ENCODE results near the gene ZNF564.

Gene ZNF564

GRCh38 chr19:12485571-12485970, 65.7 kb downstream of the ZNF564 start:
- no peaks in the 10 kb centered on the region for H3K4me1 ChIP-seq

DNA sequence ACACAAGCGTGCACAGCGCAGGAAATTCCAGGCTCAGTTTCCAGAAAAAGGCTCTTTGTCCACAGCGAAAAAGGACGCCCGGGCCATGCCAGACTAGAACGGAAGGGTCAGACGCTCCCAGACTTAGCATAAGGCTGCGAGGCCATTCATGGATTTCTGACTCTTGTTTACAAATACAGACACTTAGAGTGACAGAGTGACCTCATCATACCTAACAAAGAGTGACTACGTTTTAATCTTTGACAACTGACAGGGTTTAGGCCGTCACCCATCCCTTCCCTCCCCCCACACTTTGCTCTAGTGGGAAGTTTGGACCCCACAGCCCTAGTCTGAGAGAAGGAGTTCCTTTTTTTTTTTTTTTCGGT, 66.2 kb downstream of the ZNF564 start:
- no peaks in the 10 kb centered on the region for H3K9me3 ChIP-seq
- in situ Hi-C loops (cut with MboI; ENCODE audit: low sequenced_read_pairs) = no loop called here
- H3K4me3 ChIP-seq = peak overlapping the region; percentile 79
- peak in 1 of 2 experiments; percentile 4 for DNase-seq (ENCODE audit: low spot score in 2 of 2)
- H3K4me1 ChIP-seq = no peaks in the 10 kb centered on the region
- H3K27me3 ChIP-seq (ENCODE audit: low read depth) = no peaks in the 10 kb centered on the region
- no peaks in the 10 kb centered on the region for H3K36me3 ChIP-seq (replicated peaks)

More at GRCh38 chr19:12485571-12485970, 65.7 kb downstream of the ZNF564 start:
- no peak for DNase-seq (ENCODE audit: low spot score in 2 of 2)
- Histone ChIP-seq H3K4me3 (no peak overlapping the region), H3K9me3 (no peaks in the 10 kb centered on the region), H3K36me3 (replicated peaks) (no peaks in the 10 kb centered on the region), H3K27me3 (ENCODE audit: low read depth) (no peaks in the 10 kb centered on the region)
- in situ Hi-C loops (cut with MboI; ENCODE audit: low sequenced_read_pairs) = no loop called here

DNA sequence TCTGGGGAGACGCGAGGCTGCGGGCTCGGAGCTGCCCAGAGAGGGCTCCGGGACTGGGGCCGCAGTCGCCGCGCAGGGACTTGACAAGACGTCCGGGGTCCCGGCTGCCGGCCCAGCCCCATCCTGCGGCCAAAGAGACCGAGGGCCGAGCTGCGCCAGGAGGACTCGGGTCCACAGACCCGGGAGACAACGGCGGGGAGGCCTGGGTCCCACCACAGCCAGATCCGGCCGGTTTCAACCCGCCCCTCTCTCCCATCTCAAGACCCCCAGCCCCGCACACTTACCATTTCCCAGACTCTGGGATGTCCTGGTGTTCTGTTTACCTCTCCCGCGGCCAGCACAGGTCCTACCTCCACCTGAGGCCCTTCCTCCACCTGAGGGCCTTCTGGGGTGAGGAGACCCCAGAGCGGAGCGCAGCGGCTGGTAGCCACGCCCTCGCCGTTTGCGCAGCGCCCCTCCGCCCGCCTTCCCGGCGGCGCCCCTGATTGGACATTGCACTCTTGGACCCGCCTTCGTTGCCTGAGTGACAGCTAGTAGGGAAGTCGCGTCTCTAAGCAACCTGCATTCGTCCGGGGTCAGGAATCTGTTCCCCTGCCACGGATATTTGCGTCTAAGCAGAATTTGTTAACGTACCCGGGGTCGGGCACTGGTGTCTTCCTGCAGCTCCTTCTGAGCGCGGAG, 66.8 kb downstream of the ZNF564 start, which contains the start of gene ZNF709:
ZNF709 (minus strand) TSS at position 446 of the 681 bp plus-strand sequence; CDS start at position 287, 159 bp downstream.
- Histone ChIP-seq H3K4me3 (peak within 1 kb of the TSS; percentile 79), H3K27me3 (ENCODE audit: low read depth) (no peaks in the 10 kb centered on the region)
- DNase-seq (ENCODE audit: low spot score in 2 of 2) = peak; percentile 89 to 95

DNA sequence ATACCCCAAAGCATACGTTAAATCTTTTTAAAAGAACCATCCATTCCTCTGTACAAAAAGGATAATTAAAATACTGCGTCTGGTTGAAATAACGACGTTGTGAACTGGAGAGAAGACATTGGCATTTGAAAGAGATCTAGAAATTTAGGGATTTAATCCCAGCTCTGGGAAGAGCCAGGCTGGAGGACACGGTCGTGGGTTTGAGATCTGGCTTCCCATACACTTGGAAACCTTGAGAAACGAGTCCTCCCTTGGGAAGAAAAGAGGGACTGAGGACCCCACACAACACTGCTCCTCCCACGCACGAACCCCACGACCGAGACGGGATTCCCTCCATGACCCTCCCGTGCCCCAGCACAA, 67.3 kb downstream of the ZNF564 start:
- H3K9me3 ChIP-seq = no peaks in the 10 kb centered on the region
- no peaks in the 10 kb centered on the region for H3K36me3 ChIP-seq (replicated peaks)
- DNase-seq (ENCODE audit: low spot score in 2 of 2) = peak in 1 of 2 experiments; percentile 8
- H3K4me3 ChIP-seq = peak overlapping the region; percentile 79
- H3K27me3 ChIP-seq (ENCODE audit: low read depth) = no peaks in the 10 kb centered on the region
- in situ Hi-C loops (cut with MboI; ENCODE audit: low sequenced_read_pairs) = no loop called here
- no peaks in the 10 kb centered on the region for H3K4me1 ChIP-seq

More for the DNA sequence above, 66.8 kb downstream of the ZNF564 start, which contains the start of gene ZNF709:
- Histone ChIP-seq H3K9me3 (no peaks in the 10 kb centered on the region), H3K4me1 (no peaks in the 10 kb centered on the region), H3K36me3 (replicated peaks) (no peaks in the 10 kb centered on the region)
- in situ Hi-C loops (cut with MboI; ENCODE audit: low sequenced_read_pairs) = no loop called here

DNA sequence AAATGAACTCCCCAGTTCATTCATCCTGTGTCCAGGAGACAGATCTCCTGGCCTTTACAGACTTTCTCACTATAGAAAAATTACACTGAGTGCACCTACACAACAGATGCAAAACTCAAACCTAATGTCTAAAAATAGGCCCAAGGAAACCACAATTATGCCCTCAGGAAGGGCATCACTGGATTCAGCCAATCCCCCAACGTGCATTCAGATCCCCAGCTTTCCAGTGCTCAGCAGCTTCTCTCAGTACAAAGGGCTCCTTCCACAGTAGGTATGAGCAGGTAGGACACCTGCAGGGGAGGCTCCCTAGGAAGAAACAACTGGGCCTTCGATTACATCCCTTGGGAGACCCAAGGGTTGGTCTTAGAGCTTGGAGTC, 68.8 kb downstream of the ZNF564 start:
- Histone ChIP-seq H3K9me3 (no peaks in the 10 kb centered on the region), H3K4me1 (no peaks in the 10 kb centered on the region), H3K4me3 (no peak overlapping the region), H3K36me3 (replicated peaks) (no peaks in the 10 kb centered on the region), H3K27me3 (ENCODE audit: low read depth) (no peaks in the 10 kb centered on the region)
- no peak for DNase-seq (ENCODE audit: low spot score in 2 of 2)
- in situ Hi-C loops (cut with MboI; ENCODE audit: low sequenced_read_pairs) = no loop called here

GRCh38 chr19:12481781-12482508, 69.3 kb downstream of the ZNF564 start:
- Histone ChIP-seq H3K36me3 (replicated peaks) (no peaks in the 10 kb centered on the region), H3K4me3 (no peak overlapping the region), H3K27me3 (ENCODE audit: low read depth) (no peaks in the 10 kb centered on the region), H3K9me3 (no peaks in the 10 kb centered on the region), H3K4me1 (no peaks in the 10 kb centered on the region)
- DNase-seq (ENCODE audit: low spot score in 2 of 2) = no peak
- in situ Hi-C loops (cut with MboI; ENCODE audit: low sequenced_read_pairs) = no loop called here

- Histone ChIP-seq H3K27me3 (ENCODE audit: low read depth) (no peaks in the 10 kb centered on the region), H3K4me1 (no peaks in the 10 kb centered on the region), H3K4me3 (no peak overlapping the region), H3K9me3 (no peaks in the 10 kb centered on the region), H3K36me3 (replicated peaks) (no peaks in the 10 kb centered on the region)
- in situ Hi-C loops (cut with MboI; ENCODE audit: low sequenced_read_pairs) = no loop called here
- DNase-seq (ENCODE audit: low spot score in 2 of 2) = no peak
These were observed 72.9 kb downstream of the ZNF564 start for GRCh38 chr19:12478234-12478941.

Measured in HAP-1 (cell line).